Activated T-helper 1 cell treated with Interleukin-2 at 50 U/mL for 16 hours (primary cell): ENCODE data around the gene HPN.
"Not testable (repeated sequence)": the region's sequence is repeated elsewhere in the genome, so short reads cannot be mapped to it uniquely, and the experiment has no call there.

ENCODE experiments used
- DNase-seq: peaks from one replicate; pipeline ENCODE4 v3.0.0-alpha.2; 2020; ENCODE audit warnings: low read depth

The HPN gene

GRCh38 chr19:35009424-35010415, 31.8 kb upstream of the HPN start:
- no peak for DNase-seq

DNA sequence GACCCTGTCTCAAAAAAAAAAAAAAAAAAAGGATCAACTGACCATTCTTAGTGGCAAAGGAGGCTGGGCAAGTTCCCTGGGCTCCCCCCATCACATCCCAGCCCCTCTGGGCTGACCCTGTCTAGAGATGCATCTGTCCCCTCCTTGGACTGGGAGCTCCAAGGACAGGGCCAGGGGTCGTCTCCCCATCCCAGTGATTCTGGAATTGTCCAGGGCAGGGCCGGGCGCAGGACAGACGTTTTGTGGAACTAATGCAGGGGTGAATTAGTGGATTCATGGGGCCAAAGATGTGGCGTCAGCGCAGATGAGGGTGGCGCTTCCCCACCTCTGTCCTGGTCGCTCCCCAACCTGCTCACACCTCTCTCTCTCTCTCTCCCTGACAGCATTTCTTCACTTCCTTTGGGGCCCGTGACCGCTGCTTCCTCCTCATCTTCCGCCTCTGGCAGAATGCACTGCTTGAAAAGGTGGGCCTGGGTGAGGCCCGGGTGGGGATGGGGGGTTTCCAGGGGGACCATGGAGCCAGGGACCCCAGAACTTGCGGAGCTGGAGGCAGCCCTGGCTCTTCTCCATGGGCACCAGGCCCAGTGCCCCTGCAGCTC, 30.3 kb upstream of the HPN start:
- no peak for DNase-seq

DNA sequence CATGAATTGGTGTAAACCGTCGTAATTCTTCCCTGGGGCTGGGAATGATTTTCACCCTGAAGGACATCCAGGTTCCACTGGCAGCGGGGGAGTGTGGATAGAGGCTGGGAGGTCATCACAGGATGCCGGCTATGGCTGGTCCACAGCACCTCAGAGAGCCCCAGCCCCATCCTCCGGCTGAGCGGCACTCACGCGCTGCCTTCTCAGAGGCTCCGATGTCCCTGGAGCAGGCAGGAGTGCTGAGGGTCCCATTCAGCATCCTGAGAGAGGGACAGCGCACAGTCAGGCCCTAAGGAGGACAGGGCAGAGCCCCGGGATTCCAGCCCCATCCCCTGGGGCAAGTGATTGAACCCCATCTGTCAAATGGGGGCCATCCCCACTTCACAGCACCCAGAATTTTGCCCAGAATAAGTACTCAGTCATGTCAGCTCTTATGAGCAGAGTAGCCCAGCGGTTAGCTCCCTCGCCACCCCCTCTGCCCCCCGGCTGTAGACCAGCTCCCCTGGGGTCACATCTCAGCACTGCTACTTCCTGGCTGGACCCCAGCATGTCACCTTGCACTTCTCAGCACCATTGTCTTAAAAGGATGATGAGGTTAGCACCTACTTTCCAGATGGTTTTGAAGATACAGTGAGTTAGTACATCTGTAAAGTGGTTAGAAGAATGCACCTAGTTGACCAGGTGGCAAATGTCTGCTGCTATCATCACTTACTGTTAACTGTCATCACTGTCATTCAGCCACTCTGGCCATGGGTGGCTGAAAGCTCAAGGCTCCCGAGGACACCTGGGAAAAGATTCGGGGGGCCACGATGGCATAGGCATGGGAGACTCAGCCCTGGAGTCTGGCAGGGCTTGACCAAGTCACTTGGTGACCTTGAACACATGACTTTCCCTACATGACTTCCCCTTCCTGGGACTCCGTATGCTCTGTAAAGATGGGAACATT, 29.5 kb upstream of the HPN start:
- no peak for DNase-seq

- DNase-seq = peak; percentile 69
Observed at GRCh38 chr19:35013041-35013819, 28.3 kb upstream of the HPN start.

DNA sequence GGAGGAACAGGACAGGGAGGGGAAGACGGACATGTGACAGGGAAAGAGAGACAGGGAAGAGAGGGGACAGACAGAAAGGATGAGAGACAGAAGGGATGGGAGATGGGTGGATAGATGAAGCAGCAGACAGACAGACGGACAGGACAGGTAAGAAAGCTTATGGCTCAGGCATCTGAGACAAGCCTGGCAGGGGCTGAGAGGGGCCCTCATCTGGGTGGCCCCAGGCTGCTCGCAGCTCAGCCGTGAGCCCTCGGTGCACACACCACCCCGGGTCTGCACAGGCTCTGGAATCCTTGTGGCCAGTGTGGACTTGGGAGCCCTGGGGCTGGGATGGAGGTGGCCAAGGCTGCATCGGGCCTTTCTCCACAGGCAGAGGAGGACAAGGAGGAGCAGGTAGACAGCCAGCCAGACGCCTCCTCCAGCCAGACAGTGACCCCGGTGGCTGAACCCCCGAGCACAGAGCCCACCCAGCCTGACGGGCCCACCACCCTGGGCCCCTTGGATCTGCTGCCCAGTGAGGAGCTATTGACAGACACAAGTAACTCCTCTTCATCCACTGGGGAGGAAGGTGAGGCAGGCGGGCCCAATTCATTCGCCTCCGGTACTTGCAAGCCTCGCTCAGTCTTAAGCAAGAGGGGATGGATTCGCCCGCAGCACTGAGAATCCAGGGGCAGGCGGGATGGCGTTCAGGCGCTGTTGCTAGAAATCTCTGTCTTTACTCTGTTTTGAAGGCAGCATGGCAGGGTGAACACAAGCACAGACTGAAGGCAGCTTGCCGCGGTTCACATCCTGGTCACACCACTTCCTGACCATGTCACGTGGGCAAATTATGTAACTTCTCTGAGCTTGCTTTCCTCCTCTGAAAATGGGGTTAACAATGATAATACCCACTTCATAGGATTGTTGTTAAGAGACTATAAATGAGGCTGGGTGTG, 27.4 kb upstream of the HPN start:
- peak; percentile 56 for DNase-seq

GRCh38 chr19:35014774-35015173, 26.7 kb upstream of the HPN start:
- DNase-seq = not testable (repeated sequence)

GRCh38 chr19:35015270-35015953, 26.1 kb upstream of the HPN start:
- DNase-seq = no peak

- no peak for DNase-seq
Observed at GRCh38 chr19:35015954-35016351, 25.6 kb upstream of the HPN start.

DNA sequence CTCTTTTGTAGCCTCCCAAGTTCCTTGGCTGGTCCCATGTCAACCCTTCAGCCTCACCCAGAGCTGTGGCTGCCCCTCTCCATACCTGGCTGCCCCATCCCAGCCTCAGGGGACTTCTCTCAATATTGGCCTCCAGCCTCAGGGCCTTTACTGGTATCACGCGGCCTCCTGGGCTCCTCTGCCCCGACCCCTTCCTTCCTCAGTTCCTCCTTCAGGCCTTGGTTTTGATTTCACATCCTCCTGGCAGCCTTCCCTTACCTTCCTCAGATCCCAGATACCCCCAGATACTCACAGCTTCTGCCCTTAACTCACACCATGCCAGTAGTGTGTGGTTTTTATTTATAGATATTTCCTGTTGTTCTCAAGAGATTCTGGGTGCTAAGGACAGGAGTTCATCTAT, 24.0 kb upstream of the HPN start:
- no peak for DNase-seq

- no peak for DNase-seq
Observed at GRCh38 chr19:35018379-35018778, 23.1 kb upstream of the HPN start.

- DNase-seq = no peak
Observed at GRCh38 chr19:35019144-35019543, 22.4 kb upstream of the HPN start.

GRCh38 chr19:35021016-35021415, 20.5 kb upstream of the HPN start:
- DNase-seq = no peak

DNA sequence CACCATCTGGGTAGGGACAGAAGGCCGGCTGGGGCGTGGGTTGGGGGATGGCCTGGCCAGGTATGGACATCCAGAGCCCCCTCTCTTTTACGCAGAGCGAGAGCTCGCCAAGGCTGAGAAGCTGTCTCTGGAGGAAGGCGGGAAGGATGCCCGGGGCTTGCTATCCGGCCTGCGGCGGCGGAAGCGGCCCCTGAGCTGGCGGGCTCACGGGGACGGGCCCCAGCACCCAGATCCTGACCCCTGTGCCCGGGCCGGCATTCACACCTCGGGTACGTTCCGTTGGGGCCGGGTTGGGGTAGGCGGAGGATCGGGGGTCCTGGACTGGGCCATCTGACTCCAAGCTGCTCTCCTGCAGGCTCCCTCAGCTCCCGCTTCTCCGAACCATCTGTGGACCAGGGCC, 19.9 kb upstream of the HPN start:
- no peak for DNase-seq

- DNase-seq = no peak
Observed at GRCh38 chr19:35022460-35022859, 19.1 kb upstream of the HPN start.

- DNase-seq = no peak
Observed at GRCh38 chr19:35023428-35023827, 18.1 kb upstream of the HPN start.

DNA sequence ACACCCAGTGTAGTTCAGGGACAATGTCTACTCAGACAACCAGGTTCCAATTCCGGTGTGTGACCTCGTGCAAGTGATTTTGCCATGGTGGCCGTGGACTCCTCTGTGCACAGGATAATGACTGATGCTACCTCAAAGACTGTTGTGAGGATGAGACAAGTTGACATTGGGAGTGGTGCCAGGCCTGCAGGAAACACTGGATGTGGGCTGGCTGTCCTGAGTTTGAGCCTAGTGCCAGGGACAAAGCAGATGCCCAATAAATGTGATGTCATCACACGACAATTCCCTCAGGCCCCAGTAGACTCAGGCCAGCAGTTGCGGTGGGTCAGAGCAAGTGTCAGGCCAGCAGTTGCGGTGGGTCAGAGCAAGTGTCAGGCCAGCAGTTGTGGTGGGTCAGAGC, 17.4 kb upstream of the HPN start:
- no peak for DNase-seq

- no peak for DNase-seq
Observed at GRCh38 chr19:35025969-35026368, 15.6 kb upstream of the HPN start.

DNA sequence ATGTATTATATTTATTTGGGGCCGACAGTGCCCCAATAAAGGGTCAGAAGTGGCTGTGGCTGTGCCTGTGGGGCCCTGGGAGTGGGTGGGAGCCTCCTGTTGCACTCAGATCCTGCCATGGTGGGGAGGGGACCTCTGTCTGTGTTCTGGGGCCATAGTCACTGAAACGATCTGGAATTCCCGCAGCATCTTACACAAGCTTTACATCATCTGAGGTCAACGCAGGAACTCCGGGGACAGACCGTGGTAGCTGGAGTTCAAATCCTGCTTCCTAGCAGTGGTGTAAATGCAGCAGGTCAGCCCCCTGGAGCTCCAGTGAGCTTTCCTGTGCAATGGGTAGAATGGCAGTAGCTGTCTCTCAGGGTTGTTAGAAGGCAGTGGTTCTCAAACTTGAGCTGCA, 15.1 kb upstream of the HPN start:
- DNase-seq = no peak

- DNase-seq = no peak
Observed at GRCh38 chr19:35027009-35027408, 14.5 kb upstream of the HPN start.
